HTR-8/SVneo (cell line): ENCODE results near the gene MARCHF5.
A peak's percentile ranks its signal among the peaks of the same experiment; 100 is the strongest.
"Not testable (repeated sequence)": the region's sequence is repeated elsewhere in the genome, so short reads cannot be mapped to it uniquely, and the experiment has no call there.

Experiments
- DNase-seq: peaks from one replicate; pipeline ENCODE4 v3.0.0; 2011; ENCODE audit warnings: low spot score, mixed read lengths; ENCODE audit not compliant: insufficient read length
- FAIRE-seq: peaks from 2 replicates; lab custom pipeline; 2011; peaks lifted over from hg19 to GRCh38; lab: Jason Lieb, UNC

Gene MARCHF5

DNA sequence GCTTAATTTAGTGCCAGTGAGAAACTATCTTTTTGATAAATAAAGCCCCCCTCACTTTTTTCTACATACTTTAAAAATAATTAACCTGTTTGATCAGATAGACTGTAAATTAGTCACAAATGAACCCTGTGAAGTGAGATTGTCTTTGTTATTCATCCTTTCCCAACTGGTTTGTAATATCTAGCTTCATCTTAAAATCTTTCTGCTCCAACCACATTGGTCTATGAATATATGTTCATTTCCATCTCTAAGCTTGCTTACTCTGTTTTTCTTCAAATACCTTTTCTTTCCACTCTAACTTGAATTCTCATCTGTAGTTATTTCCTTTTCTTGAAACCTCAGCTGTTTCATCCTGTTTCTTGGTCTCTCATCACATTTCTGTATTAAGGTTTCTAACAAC, 12.1 kb downstream of the MARCHF5 start:
- FAIRE-seq (no peak), DNase-seq (no peak)

DNA sequence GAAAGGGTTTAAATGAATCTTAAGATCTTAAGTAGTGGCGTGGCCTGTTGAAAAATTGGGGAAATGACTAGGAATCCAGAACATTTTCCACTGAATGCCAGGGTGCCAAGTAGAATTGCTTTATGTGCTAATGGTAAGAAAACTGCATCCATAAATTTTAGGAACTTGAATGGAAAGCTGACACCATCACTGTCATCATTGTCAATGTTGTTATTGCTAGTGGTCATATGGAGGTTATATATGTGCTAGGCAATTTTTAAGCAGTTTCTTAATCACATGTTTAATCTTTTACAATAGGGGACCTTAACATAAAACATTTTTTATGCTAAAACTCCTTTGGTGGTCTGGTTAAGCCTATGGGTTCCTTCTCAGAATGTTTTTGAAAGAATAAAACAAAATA, 13.1 kb downstream of the MARCHF5 start:
- FAIRE-seq (no peak), DNase-seq (no peak)

DNA sequence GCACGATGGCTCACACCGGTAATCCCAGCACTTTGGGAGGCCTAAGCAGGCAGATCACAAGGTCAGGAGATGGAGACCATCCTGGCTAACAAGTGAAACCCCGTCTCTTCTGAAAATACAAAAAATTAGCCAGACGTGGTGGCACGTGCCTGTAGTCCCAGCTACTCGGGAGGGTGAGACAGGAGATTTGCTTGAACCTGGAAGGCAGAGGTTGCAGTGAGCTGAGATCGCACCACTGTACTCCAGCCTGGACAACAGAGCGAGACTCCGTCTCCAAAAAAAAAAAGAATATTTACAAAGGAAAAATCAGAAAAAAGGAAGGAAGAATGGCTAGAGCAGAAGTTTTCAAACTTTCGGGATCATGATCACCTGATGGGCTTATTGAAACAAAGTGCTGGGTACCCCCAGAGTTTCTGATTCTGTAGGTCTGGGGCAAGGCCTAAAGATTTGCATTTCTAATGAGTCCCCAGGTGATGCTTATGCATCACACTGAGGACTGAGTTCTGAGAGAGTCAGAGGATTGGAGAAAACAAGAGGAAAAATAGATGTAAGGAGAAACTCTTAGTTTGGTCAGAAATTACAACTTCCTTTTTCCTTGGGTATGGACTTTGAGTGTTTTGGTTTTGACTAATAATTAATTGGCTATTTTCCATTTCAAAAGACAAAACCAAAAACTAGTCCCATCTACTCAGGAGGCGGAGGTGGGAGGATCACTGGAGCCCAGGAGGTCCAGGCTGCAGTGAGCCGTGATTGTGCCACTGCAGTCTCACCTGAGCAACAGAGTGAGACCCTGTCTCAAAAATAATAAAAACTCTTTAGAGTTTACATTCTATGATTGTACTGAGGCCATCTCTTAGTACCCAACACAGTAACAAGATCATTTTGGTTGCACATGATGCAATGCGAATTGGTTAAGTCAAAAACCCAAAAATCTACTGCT, 14.4 kb downstream of the MARCHF5 start:
- no peak for FAIRE-seq
- no peak for DNase-seq

DNA sequence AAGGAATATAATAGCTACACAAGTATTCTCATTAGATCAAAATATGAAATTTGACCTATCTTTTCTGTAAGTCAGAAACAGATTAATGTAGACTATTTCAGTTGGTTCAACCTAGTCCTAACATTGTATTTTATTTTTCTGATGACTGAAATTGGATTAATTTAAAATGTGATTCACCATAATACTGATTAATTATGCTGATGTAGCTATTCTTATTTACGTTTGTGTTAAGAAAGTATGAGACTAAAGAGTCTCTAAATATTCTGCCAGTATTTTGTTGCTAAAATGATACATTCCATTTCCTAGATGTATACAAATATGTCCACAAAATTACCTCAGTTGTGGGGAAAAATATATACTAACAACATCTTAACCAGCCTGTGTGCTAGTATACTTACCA, 18.3 kb downstream of the MARCHF5 start:
- DNase-seq (no peak), FAIRE-seq (no peak)

DNA sequence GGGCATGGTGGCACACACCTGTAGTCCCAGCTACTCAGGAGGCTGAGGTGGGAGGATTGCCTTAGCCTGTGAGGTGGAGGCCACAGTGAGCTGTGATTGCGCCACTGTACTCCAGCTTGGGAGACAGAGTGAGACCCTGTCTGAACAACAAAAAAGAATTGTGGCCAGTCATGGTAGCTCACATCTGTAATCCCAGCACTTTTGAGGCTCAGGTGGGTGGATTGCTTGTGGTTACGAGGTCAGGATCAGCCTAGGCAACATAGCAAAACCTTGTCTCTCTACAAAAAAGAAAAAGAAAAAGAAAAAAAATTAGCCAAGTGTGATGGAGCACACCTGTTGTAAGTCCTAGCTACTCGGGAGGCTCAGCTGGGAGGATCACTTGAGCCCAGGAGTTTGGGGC, 22.8 kb downstream of the MARCHF5 start:
- FAIRE-seq (no peak), DNase-seq (no peak)

DNA sequence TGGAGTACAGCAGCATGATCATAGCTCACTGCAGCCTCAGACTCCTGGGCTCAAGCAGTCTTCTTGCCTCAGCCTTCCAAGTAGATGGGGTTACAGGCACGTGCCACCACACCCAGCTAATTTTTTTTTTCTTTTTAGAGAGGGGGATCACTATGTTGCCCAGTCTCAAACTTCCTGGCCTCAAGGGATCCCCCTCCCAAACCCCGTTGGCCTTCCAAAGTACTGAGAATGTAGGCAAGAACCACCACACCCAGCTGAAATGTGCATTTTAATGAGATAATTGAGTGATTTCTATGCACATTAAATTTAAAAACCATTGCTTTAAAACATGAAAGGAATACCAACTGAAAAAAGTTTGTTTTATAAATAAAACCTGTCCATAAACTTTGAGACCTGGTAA, 25.6 kb downstream of the MARCHF5 start:
- FAIRE-seq (no peak), DNase-seq (no peak)

DNA sequence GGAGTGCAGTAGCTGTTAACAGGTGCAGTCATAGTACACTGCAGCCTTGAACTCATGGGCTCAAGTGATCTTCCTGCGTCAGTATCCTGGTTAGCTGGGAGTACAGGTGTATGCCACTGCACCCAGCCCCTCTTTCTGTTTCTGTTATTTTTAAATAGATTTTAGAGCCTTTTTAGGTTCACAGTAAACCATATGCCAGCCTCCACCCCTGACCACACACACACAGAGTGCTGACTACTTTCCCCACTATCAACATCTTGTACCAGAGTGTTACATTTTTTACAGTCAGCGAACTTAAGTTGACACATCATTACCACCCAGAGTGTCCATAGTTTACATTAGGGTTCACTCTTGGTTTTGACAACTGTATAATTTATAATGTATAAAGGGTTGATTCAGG, 32.1 kb downstream of the MARCHF5 start:
- FAIRE-seq (no peak), DNase-seq (no peak)

DNA sequence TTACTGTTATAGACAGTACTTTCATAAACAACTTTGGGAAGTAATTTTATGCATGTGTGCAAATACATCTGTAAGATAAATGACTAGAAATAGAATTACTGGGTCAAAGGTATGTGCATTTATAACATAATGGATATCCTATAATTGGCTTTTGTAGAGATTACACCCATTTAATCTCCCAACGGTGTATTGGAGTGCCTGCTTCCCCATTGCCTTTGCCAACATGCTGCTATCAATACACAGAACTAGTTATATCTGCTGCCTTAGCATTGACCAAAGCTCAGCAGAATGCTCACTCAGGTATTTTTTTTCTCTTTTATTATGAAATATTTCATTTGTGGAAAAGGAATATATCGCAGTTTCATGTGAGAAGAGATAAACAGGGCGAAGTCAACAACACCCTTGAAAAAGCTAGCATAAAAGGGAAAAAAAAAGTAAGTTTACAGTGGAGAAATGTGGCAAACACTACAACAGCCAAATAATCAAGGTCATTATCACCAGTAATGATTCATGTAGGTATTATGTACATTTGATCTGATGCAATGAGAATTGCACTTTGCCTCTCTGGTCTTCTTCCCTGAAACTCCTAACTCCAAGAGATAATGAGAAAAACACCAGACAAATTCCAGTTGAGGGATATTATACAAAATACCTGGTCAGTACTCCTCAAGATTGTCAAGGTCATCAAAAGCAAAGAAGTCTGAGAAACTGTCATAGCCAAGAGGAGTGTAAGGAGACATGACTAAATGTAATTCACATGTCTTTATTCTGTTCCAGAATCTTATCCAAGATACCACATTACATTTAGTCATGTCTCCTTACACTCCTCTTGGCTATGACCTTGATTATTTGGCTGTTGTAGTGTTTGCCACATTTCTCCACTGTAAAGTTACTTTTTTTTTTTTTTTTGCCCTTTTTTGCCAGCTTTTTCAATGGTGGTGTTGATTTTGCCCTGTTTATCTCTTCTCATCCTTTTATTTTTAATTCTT, 36.8 kb downstream of the MARCHF5 start:
- DNase-seq (no peak), FAIRE-seq (no peak)

DNA sequence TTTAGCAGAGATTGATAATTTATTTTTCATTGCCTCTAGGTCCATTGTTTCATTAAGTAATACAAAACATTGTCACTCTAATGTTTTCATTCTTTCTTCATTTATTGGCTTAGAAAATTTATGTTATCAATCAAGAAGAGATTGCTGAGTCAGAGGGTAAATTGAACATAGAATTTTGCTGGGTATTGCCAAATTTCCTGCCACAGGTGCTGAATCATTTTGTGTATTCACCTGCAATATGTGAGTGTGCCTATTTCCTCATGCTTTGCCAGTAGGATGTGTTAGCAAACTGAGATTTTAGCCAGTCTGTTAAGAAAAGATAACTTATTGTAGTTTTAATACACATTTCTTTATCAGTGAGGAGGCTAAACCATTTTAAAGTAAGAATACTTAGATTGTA, 38.0 kb downstream of the MARCHF5 start:
- no peak for DNase-seq
- no peak for FAIRE-seq

DNA sequence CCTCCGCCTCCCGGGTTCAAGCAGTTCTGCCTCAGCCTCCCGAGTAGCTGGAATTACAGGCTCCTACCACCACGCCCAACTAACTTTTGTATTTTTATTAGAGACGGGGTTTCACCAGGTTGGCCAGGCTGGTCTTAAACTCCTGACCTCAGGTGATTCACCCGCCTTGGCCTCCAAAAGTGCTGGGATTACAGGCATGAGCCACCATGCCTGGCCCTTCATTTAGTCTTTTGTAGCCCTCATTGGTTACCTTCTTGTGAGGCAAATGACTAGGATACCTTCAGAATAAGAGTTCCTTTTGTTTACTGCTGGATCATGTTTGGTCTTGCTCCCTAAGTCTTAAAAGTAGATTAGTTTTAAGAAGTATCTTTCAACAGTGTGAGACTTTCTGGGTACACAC, 39.0 kb downstream of the MARCHF5 start:
- FAIRE-seq, DNase-seq: not testable (repeated sequence)

DNA sequence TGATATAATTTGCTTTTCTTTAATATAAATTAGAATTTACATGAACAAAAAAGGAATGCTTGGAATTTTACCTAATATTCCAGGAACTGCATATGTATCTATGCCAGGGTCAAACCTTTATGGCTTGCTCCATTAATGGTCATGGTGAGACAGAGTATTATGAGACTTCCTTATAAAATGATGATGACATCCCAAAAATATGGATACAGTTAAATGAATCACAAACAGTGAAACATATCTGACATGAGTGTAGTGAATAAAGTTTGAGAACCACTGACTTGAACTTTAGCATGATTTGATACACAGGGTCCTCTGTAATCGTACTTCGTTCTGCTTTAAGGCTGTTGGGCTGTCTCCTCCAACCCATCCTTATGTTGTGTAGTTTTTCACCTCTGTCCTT, 51.8 kb downstream of the MARCHF5 start:
- peak; percentile 17 for DNase-seq
- no peak for FAIRE-seq

DNA sequence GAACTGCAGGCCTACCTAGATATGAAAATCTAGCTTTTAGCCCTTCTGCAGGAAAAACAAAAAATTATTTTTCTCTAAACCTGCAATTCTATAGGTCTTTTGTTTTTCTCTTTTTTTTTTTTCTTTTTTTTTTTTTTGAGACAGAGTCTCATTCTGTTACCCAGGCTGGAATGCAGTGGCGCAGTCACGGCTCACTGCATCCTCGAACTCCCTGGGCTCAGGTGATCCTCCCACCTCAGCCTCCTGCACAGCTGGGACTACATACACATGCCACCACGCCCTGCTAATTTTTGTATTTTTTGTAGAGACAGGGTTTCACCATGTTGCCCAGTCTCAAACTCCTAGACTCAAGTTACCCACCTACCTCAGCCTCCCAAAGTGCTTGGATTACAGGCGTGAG, 54.6 kb downstream of the MARCHF5 start:
- FAIRE-seq, DNase-seq: not testable (repeated sequence)

DNA sequence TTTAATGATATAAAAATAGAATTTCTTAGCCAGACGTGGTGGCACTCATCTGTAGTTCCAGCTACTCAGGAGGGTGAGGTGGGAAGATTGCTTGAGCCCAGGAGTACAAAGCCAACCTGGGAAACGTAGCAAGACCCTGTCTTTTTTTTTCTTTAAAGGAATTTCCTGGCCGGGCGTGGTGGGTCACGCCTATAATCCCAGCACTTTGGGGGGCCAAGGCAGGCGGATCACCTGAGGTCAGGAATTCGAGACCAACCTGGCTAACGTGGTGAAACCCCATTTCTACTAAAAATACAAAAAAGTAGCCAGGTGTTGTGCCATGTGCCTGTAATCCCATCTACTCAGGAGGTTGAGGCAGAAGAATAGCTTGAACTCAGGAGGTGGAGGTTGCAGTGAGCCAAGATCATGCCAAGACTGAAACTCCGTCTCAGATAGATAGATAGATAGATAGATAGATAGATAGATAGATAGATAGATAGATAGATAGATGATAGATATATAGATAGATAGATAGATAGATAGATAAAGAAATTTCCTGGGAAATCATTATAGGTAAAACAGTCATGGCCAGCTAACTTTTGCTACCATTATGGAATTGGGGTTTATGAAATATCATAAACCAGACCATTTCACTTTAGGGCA, 56.2 kb downstream of the MARCHF5 start:
- FAIRE-seq, DNase-seq: not testable (repeated sequence)

DNA sequence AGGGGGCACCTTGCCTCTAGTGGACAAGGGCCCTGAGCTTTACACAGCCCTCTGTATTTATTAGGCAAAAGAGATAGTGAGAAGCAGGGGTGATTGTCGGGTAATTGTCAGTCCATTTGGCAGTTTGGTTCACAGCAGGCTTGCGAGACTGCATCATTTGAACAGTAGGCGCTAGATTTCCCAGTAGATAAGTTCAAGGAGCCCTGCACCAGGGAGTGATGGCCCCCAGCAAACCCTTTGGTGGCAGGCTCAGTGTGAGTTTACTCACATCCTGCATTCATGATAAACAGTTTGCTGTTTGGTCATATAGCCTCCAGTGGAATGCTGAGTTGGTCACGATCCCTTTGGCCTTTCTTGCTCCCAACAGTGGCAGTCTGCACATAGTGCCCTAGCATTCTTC, 59.4 kb downstream of the MARCHF5 start:
- no peak for DNase-seq
- FAIRE-seq, result no peak

DNA sequence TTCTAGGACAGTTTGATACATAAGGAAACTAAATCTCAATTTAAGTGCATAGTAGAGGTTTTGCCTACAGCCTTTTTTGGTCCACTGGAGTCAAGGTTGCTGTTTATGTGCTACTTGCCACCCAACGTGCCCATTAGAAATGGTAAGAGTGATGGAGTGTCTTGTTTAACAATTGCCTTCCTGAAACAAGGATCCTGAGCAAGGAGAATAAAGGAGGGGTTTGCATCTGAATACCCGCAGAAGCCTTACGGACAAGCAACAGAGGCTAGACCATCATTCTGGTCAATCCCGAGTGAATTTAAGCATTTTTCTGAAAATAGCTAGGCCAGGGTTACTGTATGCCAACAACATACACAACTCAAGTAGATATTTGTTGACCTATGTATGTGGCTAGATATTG, 63.6 kb downstream of the MARCHF5 start:
- FAIRE-seq, result no peak
- DNase-seq, result no peak

DNA sequence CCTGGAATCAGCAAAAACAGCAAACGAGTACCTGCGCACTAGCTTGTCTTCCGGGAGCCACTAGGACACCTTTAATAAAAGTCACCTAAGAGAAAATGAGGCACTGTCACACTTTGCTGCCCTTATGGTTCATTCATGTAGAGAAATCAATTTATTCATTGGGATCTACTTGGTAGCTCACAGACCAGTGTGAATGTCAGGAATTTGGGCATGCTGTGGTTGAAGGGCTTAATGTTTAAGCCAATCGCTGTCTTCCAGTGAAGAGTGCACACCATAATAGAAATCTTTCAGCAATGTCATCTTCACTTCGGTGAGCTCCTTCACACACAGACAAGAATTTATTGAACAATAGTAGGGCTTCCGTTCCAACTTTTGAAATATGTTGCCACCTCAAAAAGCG, 65.1 kb downstream of the MARCHF5 start:
- FAIRE-seq, result no peak

DNA sequence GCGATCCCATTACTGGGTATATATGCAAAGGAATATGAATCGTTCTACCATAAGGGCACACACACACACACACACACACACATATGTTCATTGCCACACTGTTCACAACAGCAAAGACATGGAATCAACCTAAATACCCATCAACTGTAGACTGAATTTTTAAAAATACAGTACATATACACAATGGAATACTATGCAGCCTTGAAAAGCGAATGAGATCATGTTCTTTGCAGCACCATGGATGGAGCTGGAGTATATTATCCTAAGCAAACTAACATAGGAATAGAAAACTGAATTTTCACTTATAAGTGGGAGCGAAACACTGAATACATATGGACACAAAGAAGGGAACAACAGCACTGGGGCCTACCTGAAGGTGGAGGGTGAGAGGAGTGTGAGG, 72.5 kb downstream of the MARCHF5 start:
- FAIRE-seq, result no peak
- DNase-seq, result no peak

More for the DNA sequence above, 65.1 kb downstream of the MARCHF5 start:
- no peak for DNase-seq

DNA sequence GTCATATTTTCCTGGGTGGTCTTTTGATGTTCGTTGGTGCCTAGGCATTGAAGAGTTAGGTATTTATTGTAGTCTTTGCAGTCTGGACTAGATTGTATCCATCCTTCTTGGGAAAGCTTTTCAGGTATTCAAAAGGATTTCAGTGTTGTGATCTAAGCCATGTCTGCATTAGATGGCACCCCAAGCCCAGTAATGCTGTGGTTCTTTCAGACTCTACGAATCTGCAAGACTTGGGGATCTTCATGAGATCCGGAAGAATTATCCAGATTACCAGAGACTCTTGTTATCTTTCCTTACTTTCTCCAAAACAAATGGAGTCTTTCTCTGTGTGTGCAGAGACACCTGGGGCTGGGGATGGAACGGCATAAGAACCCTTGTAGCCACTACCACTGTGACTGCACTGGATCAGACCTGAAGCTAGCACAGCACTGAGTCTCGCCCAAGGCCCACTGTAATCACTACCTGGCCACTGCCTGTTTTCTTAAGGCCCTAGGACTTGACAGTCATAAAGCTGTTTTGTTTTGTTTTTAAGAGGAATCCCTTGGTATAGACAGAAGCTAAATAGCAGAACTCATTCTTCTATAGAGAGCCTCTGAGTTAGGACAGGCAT, 75.5 kb downstream of the MARCHF5 start:
- DNase-seq, result no peak
- FAIRE-seq, result no peak

DNA sequence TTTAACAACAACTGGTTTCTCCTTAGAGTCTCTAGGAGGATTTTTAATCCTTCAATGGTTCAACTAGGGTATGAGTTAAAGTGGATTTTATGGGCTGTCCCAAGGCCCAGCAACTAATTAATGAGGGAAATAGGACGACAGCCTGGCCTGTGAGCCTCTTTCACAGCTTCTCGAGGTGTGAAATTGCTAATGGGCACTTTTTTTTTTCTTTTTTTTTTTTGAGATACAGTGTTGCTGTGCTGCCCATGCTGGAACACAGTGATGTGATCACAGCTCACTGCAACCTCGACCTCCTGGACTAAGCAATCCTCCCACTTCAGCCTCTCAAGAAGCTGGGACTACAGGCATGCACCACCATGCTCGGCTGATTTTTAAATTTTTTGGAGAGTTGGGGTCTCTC, 87.0 kb downstream of the MARCHF5 start:
- FAIRE-seq (no peak), DNase-seq (no peak)

DNA sequence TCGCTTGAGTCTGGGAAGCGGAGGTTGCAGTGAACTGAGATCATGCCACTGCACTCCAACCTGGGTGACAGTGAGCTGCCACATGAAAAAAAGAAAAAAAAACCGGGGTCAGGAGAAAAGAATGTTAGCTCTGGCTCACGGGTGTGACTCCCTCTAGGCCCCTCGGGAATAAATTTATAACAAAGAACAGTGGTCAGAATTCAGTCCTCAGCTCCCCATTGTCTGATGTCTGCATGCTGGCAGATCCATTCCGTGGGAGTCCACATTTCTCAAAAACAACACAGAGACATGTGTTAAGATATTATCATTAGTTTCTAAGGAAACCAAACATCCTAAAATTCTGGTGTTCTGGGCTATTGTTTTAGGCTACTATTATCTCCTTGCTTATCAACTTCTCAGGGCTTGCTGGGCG, 90.6 kb downstream of the MARCHF5 start:
- FAIRE-seq (no peak), DNase-seq (no peak)
